ENCODE results near the gene KL.

KL gene

GRCh38 chr13:33016414-33017322, at the start of gene KL:
Gene KL, plus strand, starts transcription at chr13:33016423. Its CDS starts 18 bp downstream, at chr13:33016441.
- Histone ChIP-seq H3K4me3 (ENCODE audit: low read length) (peak within 1 kb of the TSS; percentile 2), H3K9me3 (ENCODE audit: control insufficient read depth, low read length) (no peaks in the 10 kb centered on the region), H3K36me3 (ENCODE audit: control insufficient read depth, insufficient read depth, low read length) (no peaks in the 10 kb centered on the region), H3K9ac (ENCODE audit: low read length) (peak within 1 kb of the TSS; percentile 32), H3K4me1 (ENCODE audit: control insufficient read depth, insufficient read depth, low read length) (peaks cover 6% of the 10 kb centered on the region), H3K27me3 (ENCODE audit: control insufficient read depth, insufficient read depth, low read length) (peaks cover 28% of the 10 kb centered on the region)

- Histone ChIP-seq H3K4me1 (ENCODE audit: control insufficient read depth, insufficient read depth, low read length) (no peaks in the 10 kb centered on the region), H3K27me3 (ENCODE audit: control insufficient read depth, insufficient read depth, low read length) (no peaks in the 10 kb centered on the region), H3K9me3 (ENCODE audit: control insufficient read depth, low read length) (no peaks in the 10 kb centered on the region), H3K36me3 (ENCODE audit: control insufficient read depth, insufficient read depth, low read length) (no peaks in the 10 kb centered on the region), H3K9ac (ENCODE audit: low read length) (no peak overlapping the region), H3K4me3 (ENCODE audit: low read length) (no peak overlapping the region)
These were observed 48.5 kb upstream of the KL start for GRCh38 chr13:32967584-32968182.

- Histone ChIP-seq H3K27me3 (ENCODE audit: control insufficient read depth, insufficient read depth, low read length) (no peaks in the 10 kb centered on the region), H3K4me1 (ENCODE audit: control insufficient read depth, insufficient read depth, low read length) (no peaks in the 10 kb centered on the region), H3K9ac (ENCODE audit: low read length) (no peak overlapping the region)
These were observed 47.9 kb upstream of the KL start for GRCh38 chr13:32968316-32968715.

GRCh38 chr13:32968793-32969192, 47.4 kb upstream of the KL start:
- Histone ChIP-seq H3K4me1 (ENCODE audit: control insufficient read depth, insufficient read depth, low read length) (no peaks in the 10 kb centered on the region), H3K4me3 (ENCODE audit: low read length) (no peak overlapping the region), H3K9me3 (ENCODE audit: control insufficient read depth, low read length) (no peaks in the 10 kb centered on the region), H3K27me3 (ENCODE audit: control insufficient read depth, insufficient read depth, low read length) (no peaks in the 10 kb centered on the region), H3K36me3 (ENCODE audit: control insufficient read depth, insufficient read depth, low read length) (no peaks in the 10 kb centered on the region), H3K9ac (ENCODE audit: low read length) (no peak overlapping the region)

More at GRCh38 chr13:32968316-32968715, 47.9 kb upstream of the KL start:
- no peak overlapping the region for H3K4me3 ChIP-seq (ENCODE audit: low read length)
- H3K9me3 ChIP-seq (ENCODE audit: control insufficient read depth, low read length) = no peaks in the 10 kb centered on the region
- H3K36me3 ChIP-seq (ENCODE audit: control insufficient read depth, insufficient read depth, low read length) = no peaks in the 10 kb centered on the region

GRCh38 chr13:32969516-32969941, 46.7 kb upstream of the KL start:
- H3K9ac ChIP-seq (ENCODE audit: low read length) = no peak overlapping the region
- H3K27me3 ChIP-seq (ENCODE audit: control insufficient read depth, insufficient read depth, low read length) = no peaks in the 10 kb centered on the region
- no peaks in the 10 kb centered on the region for H3K9me3 ChIP-seq (ENCODE audit: control insufficient read depth, low read length)
- H3K36me3 ChIP-seq (ENCODE audit: control insufficient read depth, insufficient read depth, low read length) = no peaks in the 10 kb centered on the region
- no peaks in the 10 kb centered on the region for H3K4me1 ChIP-seq (ENCODE audit: control insufficient read depth, insufficient read depth, low read length)
- no peak overlapping the region for H3K4me3 ChIP-seq (ENCODE audit: low read length)

GRCh38 chr13:32976056-32976805, 40.0 kb upstream of the KL start:
- H3K27me3 ChIP-seq (ENCODE audit: control insufficient read depth, insufficient read depth, low read length) = no peaks in the 10 kb centered on the region
- H3K36me3 ChIP-seq (ENCODE audit: control insufficient read depth, insufficient read depth, low read length) = no peaks in the 10 kb centered on the region
- H3K9me3 ChIP-seq (ENCODE audit: control insufficient read depth, low read length) = no peaks in the 10 kb centered on the region
- no peak overlapping the region for H3K9ac ChIP-seq (ENCODE audit: low read length)
- no peak overlapping the region for H3K4me3 ChIP-seq (ENCODE audit: low read length)
- H3K4me1 ChIP-seq (ENCODE audit: control insufficient read depth, insufficient read depth, low read length) = no peaks in the 10 kb centered on the region

- no peaks in the 10 kb centered on the region for H3K27me3 ChIP-seq (ENCODE audit: control insufficient read depth, insufficient read depth, low read length)
- no peaks in the 10 kb centered on the region for H3K36me3 ChIP-seq (ENCODE audit: control insufficient read depth, insufficient read depth, low read length)
- H3K4me3 ChIP-seq (ENCODE audit: low read length) = no peak overlapping the region
These were observed 39.3 kb upstream of the KL start for GRCh38 chr13:32976912-32977311.

GRCh38 chr13:32977321-32977720, 38.9 kb upstream of the KL start:
- no peaks in the 10 kb centered on the region for H3K27me3 ChIP-seq (ENCODE audit: control insufficient read depth, insufficient read depth, low read length)
- H3K9ac ChIP-seq (ENCODE audit: low read length) = no peak overlapping the region
- H3K36me3 ChIP-seq (ENCODE audit: control insufficient read depth, insufficient read depth, low read length) = no peaks in the 10 kb centered on the region
- no peaks in the 10 kb centered on the region for H3K4me1 ChIP-seq (ENCODE audit: control insufficient read depth, insufficient read depth, low read length)
- H3K4me3 ChIP-seq (ENCODE audit: low read length) = no peak overlapping the region
- no peaks in the 10 kb centered on the region for H3K9me3 ChIP-seq (ENCODE audit: control insufficient read depth, low read length)

More at GRCh38 chr13:32976912-32977311, 39.3 kb upstream of the KL start:
- Histone ChIP-seq H3K4me1 (ENCODE audit: control insufficient read depth, insufficient read depth, low read length) (no peaks in the 10 kb centered on the region), H3K9ac (ENCODE audit: low read length) (no peak overlapping the region), H3K9me3 (ENCODE audit: control insufficient read depth, low read length) (no peaks in the 10 kb centered on the region)

GRCh38 chr13:32978278-32978677, 37.9 kb upstream of the KL start:
- Histone ChIP-seq H3K4me3 (ENCODE audit: low read length) (no peak overlapping the region), H3K9ac (ENCODE audit: low read length) (no peak overlapping the region), H3K4me1 (ENCODE audit: control insufficient read depth, insufficient read depth, low read length) (no peaks in the 10 kb centered on the region), H3K27me3 (ENCODE audit: control insufficient read depth, insufficient read depth, low read length) (no peaks in the 10 kb centered on the region), H3K36me3 (ENCODE audit: control insufficient read depth, insufficient read depth, low read length) (no peaks in the 10 kb centered on the region), H3K9me3 (ENCODE audit: control insufficient read depth, low read length) (no peaks in the 10 kb centered on the region)

GRCh38 chr13:32983058-32983457, 33.2 kb upstream of the KL start:
- Histone ChIP-seq H3K9me3 (ENCODE audit: control insufficient read depth, low read length) (no peaks in the 10 kb centered on the region), H3K36me3 (ENCODE audit: control insufficient read depth, insufficient read depth, low read length) (no peaks in the 10 kb centered on the region), H3K4me3 (ENCODE audit: low read length) (no peak overlapping the region), H3K9ac (ENCODE audit: low read length) (no peak overlapping the region), H3K4me1 (ENCODE audit: control insufficient read depth, insufficient read depth, low read length) (no peaks in the 10 kb centered on the region), H3K27me3 (ENCODE audit: control insufficient read depth, insufficient read depth, low read length) (no peaks in the 10 kb centered on the region)

GRCh38 chr13:32984857-32985626, 31.2 kb upstream of the KL start:
- H3K27me3 ChIP-seq (ENCODE audit: control insufficient read depth, insufficient read depth, low read length) = no peaks in the 10 kb centered on the region
- no peaks in the 10 kb centered on the region for H3K9me3 ChIP-seq (ENCODE audit: control insufficient read depth, low read length)
- no peaks in the 10 kb centered on the region for H3K36me3 ChIP-seq (ENCODE audit: control insufficient read depth, insufficient read depth, low read length)
- no peaks in the 10 kb centered on the region for H3K4me1 ChIP-seq (ENCODE audit: control insufficient read depth, insufficient read depth, low read length)
- H3K4me3 ChIP-seq (ENCODE audit: low read length) = no peak overlapping the region
- no peak overlapping the region for H3K9ac ChIP-seq (ENCODE audit: low read length)
